ENCODE measurements around the gene PPP1R12C.

The PPP1R12C gene

DNA sequence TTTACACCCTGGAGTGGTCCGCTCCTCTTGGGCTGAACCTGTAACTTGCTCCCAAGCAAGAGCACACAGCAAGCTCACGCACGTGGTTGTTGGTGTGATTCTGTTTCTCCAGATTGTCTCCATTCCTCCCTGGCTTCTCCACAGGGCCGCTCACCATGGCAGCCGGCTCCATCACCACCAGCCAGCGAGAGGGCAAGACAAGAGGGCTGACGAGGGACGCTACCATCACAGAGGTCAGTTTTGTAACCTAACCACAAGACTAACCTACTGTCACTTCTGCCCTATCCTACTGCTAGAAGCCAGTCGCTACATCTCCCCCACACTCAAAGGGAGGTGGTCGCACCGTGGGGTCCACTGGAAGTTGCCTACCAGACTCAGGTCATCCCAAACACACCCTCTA lies 74.7 kb downstream of the PPP1R12C start:
- Histone ChIP-seq H4K20me1 (ENCODE audit: insufficient read depth, low read length) (peaks cover 21% of the 10 kb centered on the region), H3K9me3 (ENCODE audit: insufficient read depth, low read length) (no peaks in the 10 kb centered on the region), H3K4me3 (ENCODE audit: low read length) (no peak overlapping the region), H3K4me1 (ENCODE audit: low read length) (no peaks in the 10 kb centered on the region), H3K36me3 (replicated peaks; ENCODE audit: low read depth, low read length) (peaks cover 55% of the 10 kb centered on the region), H3K27ac (ENCODE audit: low read length) (no peak overlapping the region), H2AFZ (ENCODE audit: low read depth, low read length) (no peak overlapping the region), H3K79me2 (ENCODE audit: low read length) (peaks cover 37% of the 10 kb centered on the region), H3K27me3 (ENCODE audit: low read depth, low read length) (no peaks in the 10 kb centered on the region), H3K4me2 (ENCODE audit: low read length) (no peak overlapping the region), H3K9ac (ENCODE audit: low read length) (no peak overlapping the region)
- TF ChIP-seq, protein P1, sequence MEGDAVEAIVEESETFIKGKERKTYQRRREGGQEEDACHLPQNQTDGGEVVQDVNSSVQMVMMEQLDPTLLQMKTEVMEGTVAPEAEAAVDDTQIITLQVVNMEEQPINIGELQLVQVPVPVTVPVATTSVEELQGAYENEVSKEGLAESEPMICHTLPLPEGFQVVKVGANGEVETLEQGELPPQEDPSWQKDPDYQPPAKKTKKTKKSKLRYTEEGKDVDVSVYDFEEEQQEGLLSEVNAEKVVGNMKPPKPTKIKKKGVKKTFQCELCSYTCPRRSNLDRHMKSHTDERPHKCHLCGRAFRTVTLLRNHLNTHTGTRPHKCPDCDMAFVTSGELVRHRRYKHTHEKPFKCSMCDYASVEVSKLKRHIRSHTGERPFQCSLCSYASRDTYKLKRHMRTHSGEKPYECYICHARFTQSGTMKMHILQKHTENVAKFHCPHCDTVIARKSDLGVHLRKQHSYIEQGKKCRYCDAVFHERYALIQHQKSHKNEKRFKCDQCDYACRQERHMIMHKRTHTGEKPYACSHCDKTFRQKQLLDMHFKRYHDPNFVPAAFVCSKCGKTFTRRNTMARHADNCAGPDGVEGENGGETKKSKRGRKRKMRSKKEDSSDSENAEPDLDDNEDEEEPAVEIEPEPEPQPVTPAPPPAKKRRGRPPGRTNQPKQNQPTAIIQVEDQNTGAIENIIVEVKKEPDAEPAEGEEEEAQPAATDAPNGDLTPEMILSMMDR (IDR thresholded peaks at IDR 0.05; ENCODE audit: low read depth, low read length) = no peak
- no peak for TF ChIP-seq EZH2phosphoT487 (IDR thresholded peaks at IDR 0.05; ENCODE audit: low read depth)

DNA sequence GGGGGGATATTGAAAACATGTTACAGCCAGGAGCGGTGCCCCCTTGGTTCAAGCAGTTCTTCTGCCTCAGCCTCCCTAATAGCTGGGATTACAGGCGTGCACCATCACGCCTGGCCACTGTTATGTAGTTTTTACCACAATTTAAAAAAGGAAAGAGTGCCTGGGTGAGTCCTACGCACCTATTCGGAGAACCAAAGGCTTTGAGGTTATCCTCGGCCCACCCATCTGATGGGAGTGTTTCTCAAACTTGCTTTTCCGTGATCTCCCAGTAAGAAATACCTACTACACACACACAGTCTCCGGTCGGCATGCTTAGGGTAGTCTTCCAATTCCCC lies 75.1 kb downstream of the PPP1R12C start:
- H4K20me1 ChIP-seq (ENCODE audit: insufficient read depth, low read length) = peaks cover 18% of the 10 kb centered on the region
- H3K27me3 ChIP-seq (ENCODE audit: low read depth, low read length) = no peaks in the 10 kb centered on the region
- H3K4me2 ChIP-seq (ENCODE audit: low read length) = no peak overlapping the region
- peaks cover 51% of the 10 kb centered on the region for H3K36me3 ChIP-seq (replicated peaks; ENCODE audit: low read depth, low read length)
- H3K9ac ChIP-seq (ENCODE audit: low read length) = no peak overlapping the region
- H3K4me3 ChIP-seq (ENCODE audit: low read length) = no peak overlapping the region
- H3K79me2 ChIP-seq (ENCODE audit: low read length) = peaks cover 39% of the 10 kb centered on the region
- no peak overlapping the region for H2AFZ ChIP-seq (ENCODE audit: low read depth, low read length)
- TF ChIP-seq, protein P1 (IDR thresholded peaks at IDR 0.05; ENCODE audit: low read depth, low read length) = no peak
- TF ChIP-seq EZH2phosphoT487 (IDR thresholded peaks at IDR 0.05; ENCODE audit: low read depth) = no peak
- H3K4me1 ChIP-seq (ENCODE audit: low read length) = no peaks in the 10 kb centered on the region
- no peaks in the 10 kb centered on the region for H3K9me3 ChIP-seq (ENCODE audit: insufficient read depth, low read length)
- H3K27ac ChIP-seq (ENCODE audit: low read length) = no peak overlapping the region

DNA sequence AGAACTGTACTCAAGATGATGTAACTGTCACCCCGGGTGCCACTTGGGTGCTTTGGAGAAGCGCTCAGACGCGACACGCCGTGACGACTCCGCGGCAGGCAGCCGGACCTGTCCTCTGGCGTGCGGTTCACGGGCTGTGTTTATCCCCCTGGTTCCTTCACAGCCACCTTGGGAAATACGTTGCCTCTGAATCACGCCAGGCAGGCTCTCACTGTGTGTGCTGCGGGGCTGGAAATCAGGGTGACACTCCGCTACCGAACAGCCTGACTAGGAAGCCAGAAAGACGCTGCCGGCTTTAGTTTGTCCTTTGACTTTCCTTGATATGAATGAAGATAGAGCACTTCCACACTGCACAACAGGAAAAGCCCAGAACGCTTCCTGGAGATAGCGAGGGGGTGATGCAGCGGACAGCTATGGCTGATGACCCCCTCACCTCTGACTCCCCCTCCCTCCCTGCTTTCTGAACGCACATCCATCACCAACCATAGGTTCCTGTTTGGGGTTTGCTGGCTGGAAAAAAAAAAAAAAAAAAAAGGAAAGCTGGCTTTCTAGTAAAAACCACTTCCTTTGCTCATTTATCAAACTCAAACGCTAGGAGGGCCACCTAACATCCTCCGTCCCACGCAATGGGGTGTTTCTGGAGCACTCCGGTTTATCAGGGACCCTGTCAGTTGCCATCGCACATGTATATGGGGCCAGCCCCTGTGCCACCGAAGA lies 75.7 kb downstream of the PPP1R12C start:
- Histone ChIP-seq H3K79me2 (ENCODE audit: low read length) (peaks cover 42% of the 10 kb centered on the region), H3K4me3 (ENCODE audit: low read length) (no peak overlapping the region), H3K4me2 (ENCODE audit: low read length) (no peak overlapping the region), H3K9ac (ENCODE audit: low read length) (no peak overlapping the region), H3K36me3 (replicated peaks; ENCODE audit: low read depth, low read length) (peaks cover 46% of the 10 kb centered on the region), H3K27ac (ENCODE audit: low read length) (no peak overlapping the region), H3K4me1 (ENCODE audit: low read length) (no peaks in the 10 kb centered on the region), H4K20me1 (ENCODE audit: insufficient read depth, low read length) (peaks cover 18% of the 10 kb centered on the region), H3K9me3 (ENCODE audit: insufficient read depth, low read length) (no peaks in the 10 kb centered on the region), H3K27me3 (ENCODE audit: low read depth, low read length) (no peaks in the 10 kb centered on the region), H2AFZ (ENCODE audit: low read depth, low read length) (no peak overlapping the region)
- TF ChIP-seq EZH2phosphoT487 (IDR thresholded peaks at IDR 0.05; ENCODE audit: low read depth) = no peak
- TF ChIP-seq, protein P1 (IDR thresholded peaks at IDR 0.05; ENCODE audit: low read depth, low read length) = no peak

DNA sequence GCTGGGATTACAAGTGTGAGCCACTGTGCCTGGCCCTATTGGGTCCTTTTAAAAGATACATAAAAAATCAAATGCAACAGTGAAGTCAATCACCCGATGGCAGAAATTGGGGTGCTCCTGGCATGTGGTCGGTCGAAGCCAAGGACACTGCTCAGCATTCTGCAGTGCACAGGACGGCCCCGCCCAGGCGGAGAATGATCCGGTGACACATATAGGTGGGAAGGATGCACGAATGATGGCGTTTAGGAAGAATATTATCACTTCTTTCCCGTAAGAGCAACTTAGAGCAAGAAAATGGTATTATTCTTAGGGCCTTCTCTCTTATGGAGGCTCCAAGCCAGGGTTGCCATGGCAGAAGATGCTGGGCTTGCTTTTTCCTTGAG lies 76.2 kb downstream of the PPP1R12C start:
- no peak overlapping the region for H3K27ac ChIP-seq (ENCODE audit: low read length)
- H3K79me2 ChIP-seq (ENCODE audit: low read length) = peaks cover 43% of the 10 kb centered on the region
- TF ChIP-seq, protein P1 (IDR thresholded peaks at IDR 0.05; ENCODE audit: low read depth, low read length) = no peak
- no peak for TF ChIP-seq EZH2phosphoT487 (IDR thresholded peaks at IDR 0.05; ENCODE audit: low read depth)

More for the DNA sequence above, 76.2 kb downstream of the PPP1R12C start:
- no peak overlapping the region for H3K4me2 ChIP-seq (ENCODE audit: low read length)
- no peaks in the 10 kb centered on the region for H3K27me3 ChIP-seq (ENCODE audit: low read depth, low read length)
- no peak overlapping the region for H3K4me3 ChIP-seq (ENCODE audit: low read length)
- no peaks in the 10 kb centered on the region for H3K9me3 ChIP-seq (ENCODE audit: insufficient read depth, low read length)
- H2AFZ ChIP-seq (ENCODE audit: low read depth, low read length) = no peak overlapping the region
- H3K4me1 ChIP-seq (ENCODE audit: low read length) = no peaks in the 10 kb centered on the region
- peaks cover 21% of the 10 kb centered on the region for H4K20me1 ChIP-seq (ENCODE audit: insufficient read depth, low read length)
- no peak overlapping the region for H3K9ac ChIP-seq (ENCODE audit: low read length)
- peaks cover 40% of the 10 kb centered on the region for H3K36me3 ChIP-seq (replicated peaks; ENCODE audit: low read depth, low read length)

Measured in OCI-LY3 (cell line).